AG09309 (cell line): ENCODE data around the gene CNN1.

Experiments
- DNase-seq: peaks from one replicate; pipeline ENCODE4 v3.0.0-alpha.2; 2010; ENCODE audit warnings: low read depth
- H3K4me3 ChIP-seq: 2 replicates; pipeline ENCODE4 v1.5.1; 2011; ENCODE audit warnings: mild to moderate bottlenecking, low read depth, low read length, moderate library complexity; ENCODE audit not compliant: control insufficient read depth
- CTCF ChIP-seq: IDR thresholded peaks from 2 replicates; pipeline ENCODE4 v1.5.1; 2011; ENCODE audit warnings: mild to moderate bottlenecking, low read depth, low read length, inconsistent platforms; ENCODE audit not compliant: insufficient read depth, control insufficient read depth; ENCODE audit errors: missing control alignments

CNN1 gene

GRCh38 chr19:11538232-11539036 is at the start of gene CNN1:
TSS of gene CNN1 (plus strand) at chr19:11538851. CDS start at chr19:11538928, 77 bp downstream.
- DNase-seq: no peak
- no peak within 1 kb of the TSS; the same call in 1 of the 2 replicates for H3K4me3 ChIP-seq
- no peak for TF ChIP-seq CTCF

- TF ChIP-seq CTCF: no peak
- H3K4me3 ChIP-seq: no peak overlapping the region
Measured at GRCh38 chr19:11489378-11489777, 49.3 kb upstream of the CNN1 start.

GRCh38 chr19:11494634-11495285 is 43.9 kb upstream of the CNN1 start:
- DNase-seq: no peak
- no peak for TF ChIP-seq CTCF

More at GRCh38 chr19:11489378-11489777, 49.3 kb upstream of the CNN1 start:
- no peak for DNase-seq

GRCh38 chr19:11495481-11495880 is 43.2 kb upstream of the CNN1 start:
- no peak overlapping the region for H3K4me3 ChIP-seq
- no peak for DNase-seq
- no peak for TF ChIP-seq CTCF

More at GRCh38 chr19:11494634-11495285, 43.9 kb upstream of the CNN1 start:
- no peak overlapping the region for H3K4me3 ChIP-seq

- no peak for TF ChIP-seq CTCF
- H3K4me3 ChIP-seq: no peak overlapping the region
- no peak for DNase-seq
Measured at GRCh38 chr19:11495885-11496284, 42.8 kb upstream of the CNN1 start.

- peak; percentile 88 for TF ChIP-seq CTCF
- DNase-seq: peak; percentile 55
- no peak overlapping the region for H3K4me3 ChIP-seq
Measured at GRCh38 chr19:11496391-11497163, 42.1 kb upstream of the CNN1 start.
